AG04449 (cell line): ENCODE results near the gene PELI2.

Experiments used
- CTCF ChIA-PET: fragments of 350-600 bp; formaldehyde crosslinking; extraction: SDS; loops from one replicate; lab custom pipeline; 2021; ENCODE audit warnings: antibody characterized with exemption; lab: Yijun Ruan, JAX
- POLR2A ChIA-PET: fragments of 400-600, 350-600 bp; formaldehyde crosslinking; extraction: SDS; loops from one replicate; lab custom pipeline; 2020; ENCODE audit warnings: antibody characterized with exemption, inconsistent platforms; lab: Yijun Ruan, JAX
- DNase-seq: peaks from one replicate; pipeline ENCODE4 v3.0.0-alpha.2; 2010; ENCODE audit warnings: low read depth, low spot score
- H3K4me3 ChIP-seq: 2 replicates; pipeline ENCODE4 v1.5.1; 2011; ENCODE audit warnings: low read depth, mild to moderate bottlenecking, control low read depth, low read length
- CTCF ChIP-seq: IDR thresholded peaks from one replicate; pipeline ENCODE4 v1.5.1; 2011; ENCODE audit warnings: mild to moderate bottlenecking, moderate library complexity, low read length, control low read depth, inconsistent platforms; ENCODE audit not compliant: insufficient read depth; ENCODE audit errors: missing control alignments

Gene PELI2

GRCh38 chr14:56135001-56135400 lies 16.8 kb downstream of the PELI2 start:
- H3K4me3 ChIP-seq, result no peak overlapping the region
- POLR2A ChIA-PET, result no interaction called here
- CTCF ChIA-PET, result interaction anchor here (1.8 kb wide), 1 partner anchor 291 kb away, joined by 4 read pairs; no protein-coding TSS in a partner anchor
- no peak for DNase-seq
- TF ChIP-seq CTCF, result no peak

- TF ChIP-seq CTCF, result no peak
- DNase-seq, result no peak
- CTCF ChIA-PET, result interaction anchor here (1.8 kb wide), 1 partner anchor 291 kb away, joined by 4 read pairs; no protein-coding TSS in a partner anchor
- POLR2A ChIA-PET, result no interaction called here
- no peak overlapping the region for H3K4me3 ChIP-seq
Measured at GRCh38 chr14:56135668-56136067, 17.5 kb downstream of the PELI2 start.

GRCh38 chr14:56136571-56137452 lies 18.6 kb downstream of the PELI2 start:
- CTCF ChIA-PET, result interaction anchor here (0.9 kb wide), 1 partner anchor 8 kb away, joined by 3 read pairs; no protein-coding TSS in a partner anchor
- POLR2A ChIA-PET, result no interaction called here
- no peak overlapping the region for H3K4me3 ChIP-seq
- no peak for DNase-seq
- no peak for TF ChIP-seq CTCF

- CTCF ChIA-PET, result interaction anchor here (0.9 to 1.0 kb wide), 2 partner anchors 9 to 18 kb away, joined by 3 read pairs; no protein-coding TSS in a partner anchor
Measured at GRCh38 chr14:56137453-56137807, 19.2 kb downstream of the PELI2 start.

GRCh38 chr14:56137849-56138248 lies 19.6 kb downstream of the PELI2 start:
- ChIA-PET CTCF (interaction anchor here (0.9 to 1.0 kb wide), 2 partner anchors 10 to 18 kb away, joined by 3 read pairs; no protein-coding TSS in a partner anchor), POLR2A (no interaction called here)
- DNase-seq, result no peak
- no peak overlapping the region for H3K4me3 ChIP-seq
- no peak for TF ChIP-seq CTCF

More at GRCh38 chr14:56137453-56137807, 19.2 kb downstream of the PELI2 start:
- DNase-seq, result no peak
- H3K4me3 ChIP-seq, result no peak overlapping the region
- POLR2A ChIA-PET, result no interaction called here
- TF ChIP-seq CTCF, result no peak

GRCh38 chr14:56138928-56139327 lies 20.7 kb downstream of the PELI2 start:
- H3K4me3 ChIP-seq, result no peak overlapping the region
- POLR2A ChIA-PET, result no interaction called here
- TF ChIP-seq CTCF, result no peak
- no peak for DNase-seq
- CTCF ChIA-PET, result no interaction called here
